Measurements from ENCODE around the gene SMG6. TPM values are rescaled to one million over a fixed set of nuclear protein-coding genes. Genes with fewer than 3 reads are reported as not detected.

SMG6 gene
- total and polyA plus RNA-seq, 2 of the 8 experiments (the other 6 are each of a cell fraction or from before 2014, with no cell fraction given), result 18.5 to 25.2 TPM

GRCh38 chr17:2029911-2030778 is 273.4 kb downstream of the SMG6 start, which contains the start of gene DPH1 (continued):
- TF ChIP-seq USF2 (IDR thresholded peaks at IDR 0.05; ENCODE audit: low read length), result peak; percentile 62
- TF ChIP-seq NRF1 (IDR thresholded peaks at IDR 0.05; ENCODE audit: low read depth, low read length), result no peak
- TF ChIP-seq EGR1 (IDR thresholded peaks at IDR 0.05; ENCODE audit: borderline replicate concordance, low read depth, low read length), result peak; percentile 99
- peak; percentile 94 for TF ChIP-seq YY1 (IDR thresholded peaks at IDR 0.05; ENCODE audit: low read depth, low read length)
- TF ChIP-seq KDM5A (IDR thresholded peaks at IDR 0.05; ENCODE audit: low read length), result peak; percentile 60; the same call in 1 of the 2 replicates
- peak; percentile 98 for TF ChIP-seq MAX (IDR thresholded peaks at IDR 0.05)
- TF ChIP-seq SIN3A (conservative IDR thresholded peaks at IDR 0.05 in 1 of 2, IDR thresholded peaks at IDR 0.05 in 1 of 2; ENCODE audit: low read depth in 1 of 2, low read length in 2 of 2), result peak; percentile 97 to 98
- TF ChIP-seq GABPA (IDR thresholded peaks at IDR 0.05; ENCODE audit: borderline replicate concordance, insufficient read depth, low read length), result 0 out of 2 replicates have a peak, but pooled peaks have one; percentile 35
- peak; percentile 99 for TF ChIP-seq SAP30 (IDR thresholded peaks at IDR 0.05; ENCODE audit: insufficient read depth, insufficient replicate concordance, low read length)
- no peak for TF ChIP-seq RFX5 (IDR thresholded peaks at IDR 0.05; ENCODE audit: borderline replicate concordance, low read depth, low read length)
- 0 out of 2 replicates have a peak, but pooled peaks have one; percentile 12 for TF ChIP-seq TCF12 (IDR thresholded peaks at IDR 0.05; ENCODE audit: low read depth, low read length)
- peak; percentile 78 for TF ChIP-seq PHF8 (conservative IDR thresholded peaks at IDR 0.05; ENCODE audit: low read depth, low read length)
- TF ChIP-seq SRF (IDR thresholded peaks at IDR 0.05; ENCODE audit: low read depth, low read length), result peak; percentile 98
- no peak for TF ChIP-seq POLR2A (IDR thresholded peaks at IDR 0.05; ENCODE audit: control extremely low read depth in 1 of 2, low read depth in 2 of 2, low read length in 2 of 2)
- TF ChIP-seq TBP (IDR thresholded peaks at IDR 0.05; ENCODE audit: low read depth, low read length), result peak; percentile 64; the same call in 1 of the 2 replicates
- TF ChIP-seq KDM4A (IDR thresholded peaks at IDR 0.05; ENCODE audit: low read depth, low read length, severe bottlenecking), result peak; percentile 91
- TF ChIP-seq EZH2 (IDR thresholded peaks at IDR 0.05; ENCODE audit: low read depth, low read length, severe bottlenecking), result peak; percentile 29
- TF ChIP-seq SP1 (IDR thresholded peaks at IDR 0.05; ENCODE audit: low read depth, low read length), result peak; percentile 90
- TF ChIP-seq SP4 (IDR thresholded peaks at IDR 0.05; ENCODE audit: low read length), result peak; percentile 87; the same call in 1 of the 2 replicates
- no peak for TF ChIP-seq GTF2F1 (IDR thresholded peaks at IDR 0.05; ENCODE audit: borderline replicate concordance, low read depth, low read length)
- TF ChIP-seq ASH2L (IDR thresholded peaks at IDR 0.05; ENCODE audit: low read length), result peak; percentile 89
- peak in 1 of 2 experiments; percentile 46; a peak in 1 of 3 replicates for TF ChIP-seq EP300 (IDR thresholded peaks at IDR 0.05; ENCODE audit: borderline replicate concordance in 1 of 2, low read depth in 2 of 2, low read length in 2 of 2)
